Ramos (cell line): ENCODE data around the gene SFTPA1.
"Not testable (repeated sequence)": the region's sequence is repeated elsewhere in the genome, so short reads cannot be mapped to it uniquely, and the experiment has no call there.

Source experiments
- in situ Hi-C: fragments of 300-500 bp; cut with MboI; formaldehyde crosslinking; loops from one replicate; pipeline ENCODE4 v1.14.3; 2022; ENCODE audit warnings: low sequenced_read_pairs; ENCODE audit not compliant: unreplicated experiment

The SFTPA1 gene

DNA sequence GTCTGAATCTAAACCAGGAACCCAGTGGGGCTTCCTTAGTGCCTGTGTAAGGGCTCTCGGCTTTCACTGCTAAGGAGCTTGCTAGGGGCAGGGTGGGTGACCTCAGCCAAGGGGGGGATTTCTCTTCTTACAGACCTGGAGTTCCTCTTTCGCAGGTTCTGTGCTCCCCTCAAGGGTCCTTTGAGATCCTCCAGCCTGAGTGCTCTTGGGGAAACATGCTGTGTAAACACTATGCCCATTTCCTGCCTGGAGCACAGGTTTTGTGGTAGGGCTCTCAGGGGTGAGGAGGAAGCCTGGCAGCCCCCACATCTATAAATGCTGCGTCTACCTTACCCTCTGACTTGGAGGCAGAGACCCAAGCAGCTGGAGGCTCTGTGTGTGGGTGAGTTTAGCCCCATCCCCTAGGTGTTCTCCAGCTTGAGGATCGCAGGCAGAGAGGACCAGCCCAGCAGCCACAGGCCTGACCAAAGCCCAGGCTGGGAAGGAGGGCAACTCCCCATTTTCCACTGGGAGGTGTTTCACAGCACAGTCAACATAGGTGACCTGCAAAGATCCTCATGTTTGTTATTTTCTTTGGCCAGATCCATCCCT lies at the start of gene SFTPA1:
SFTPA1 (plus strand) TSS at position 339 of the 591 bp plus-strand sequence. CDS start 887 bp downstream, outside the sequence.
- in situ Hi-C loops: no loop called here

DNA sequence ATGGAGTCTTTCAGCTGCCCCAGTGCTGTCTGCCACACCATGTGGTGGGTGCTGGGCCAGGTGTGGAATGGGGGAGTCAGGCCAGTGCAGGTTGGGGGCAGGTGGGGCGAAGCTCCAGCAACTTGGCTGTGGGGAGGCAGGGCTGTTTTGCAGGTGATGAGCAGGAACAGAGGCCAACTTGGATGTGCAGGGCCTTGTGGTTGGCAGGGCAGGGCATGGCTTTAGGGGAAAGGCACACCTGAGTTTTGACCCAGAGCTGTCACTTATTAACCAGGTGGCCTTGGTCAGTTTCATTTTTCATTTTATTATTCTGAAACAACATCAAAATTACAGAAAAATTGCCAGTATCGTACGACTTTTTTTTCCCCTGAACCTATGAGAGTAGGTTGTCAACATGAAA lies 49.5 kb upstream of the SFTPA1 start:
- in situ Hi-C loops: loop anchor here (5.0 kb wide), 1 partner anchor 46 kb away; no protein-coding TSS in a partner anchor

DNA sequence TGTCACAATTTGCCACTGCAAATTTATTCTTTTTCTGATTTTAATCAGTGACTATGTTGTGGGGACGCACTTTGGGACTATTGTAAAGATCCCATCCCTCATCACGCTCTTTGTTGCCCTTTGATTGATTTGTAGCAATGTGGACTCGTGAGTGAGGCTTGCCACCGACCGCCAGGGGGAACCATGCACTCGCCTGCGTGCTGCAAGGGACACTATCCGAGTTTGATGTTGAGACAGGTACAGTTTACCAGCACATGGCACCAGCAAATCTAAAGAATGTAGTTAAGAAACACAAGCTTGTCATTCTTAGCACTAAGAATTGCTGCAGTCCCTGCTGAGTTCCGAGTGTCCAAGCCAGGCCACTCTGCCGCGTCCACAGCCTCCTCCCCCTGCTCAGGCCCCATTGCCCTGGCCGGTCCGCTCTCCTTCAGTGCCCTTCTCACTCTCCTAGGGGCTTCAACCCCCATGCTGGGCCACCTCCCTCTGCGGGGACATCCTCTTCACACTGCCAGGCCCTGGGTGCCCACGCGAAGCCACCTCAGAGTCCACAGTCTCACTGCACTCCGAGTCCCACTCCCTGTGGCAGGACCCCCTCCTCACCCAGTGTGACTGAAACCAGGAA lies 48.5 kb upstream of the SFTPA1 start:
- in situ Hi-C loops: loop anchor here (5.0 kb wide), 1 partner anchor 45 kb away; no protein-coding TSS in a partner anchor

DNA sequence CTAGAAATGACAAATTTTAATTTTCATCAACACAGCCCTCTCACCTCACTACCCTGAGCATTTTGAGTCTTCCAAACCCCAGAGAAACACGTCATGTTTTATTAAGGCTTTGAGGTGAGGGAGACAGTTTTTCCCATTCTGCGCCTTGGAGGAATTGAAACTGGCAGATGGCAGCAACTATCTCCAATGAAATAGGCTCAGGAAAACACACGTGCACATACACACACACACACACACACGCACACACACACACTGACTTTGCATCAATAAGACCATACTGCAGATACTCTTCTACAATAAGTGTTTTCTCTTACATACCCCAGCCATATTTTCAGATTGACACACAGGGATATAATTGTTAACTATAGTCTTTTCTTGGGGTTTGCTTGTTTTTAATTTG lies 47.3 kb upstream of the SFTPA1 start:
- in situ Hi-C loops: loop anchor here (5.0 kb wide), 1 partner anchor 44 kb away; no protein-coding TSS in a partner anchor

DNA sequence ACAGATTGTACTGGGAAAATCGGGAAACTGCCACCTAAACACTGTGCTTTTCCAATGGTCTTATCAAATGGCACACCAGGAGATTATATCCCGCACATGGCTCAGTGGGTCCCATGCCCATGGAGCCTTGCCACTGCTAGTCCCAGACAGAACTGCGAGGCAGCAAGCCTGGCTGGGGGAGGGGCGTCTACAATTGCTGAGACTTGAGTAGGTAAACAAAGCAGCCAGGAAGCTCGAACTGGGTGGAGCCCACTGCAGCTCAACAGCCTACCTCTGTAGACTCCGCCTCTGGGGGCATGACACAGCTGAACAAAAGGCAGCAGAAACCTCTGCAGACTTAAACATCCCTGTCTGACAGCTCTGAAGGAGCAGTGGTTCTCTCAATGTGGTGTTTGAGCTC lies 40.1 kb upstream of the SFTPA1 start:
- in situ Hi-C loops: not testable (repeated sequence)

DNA sequence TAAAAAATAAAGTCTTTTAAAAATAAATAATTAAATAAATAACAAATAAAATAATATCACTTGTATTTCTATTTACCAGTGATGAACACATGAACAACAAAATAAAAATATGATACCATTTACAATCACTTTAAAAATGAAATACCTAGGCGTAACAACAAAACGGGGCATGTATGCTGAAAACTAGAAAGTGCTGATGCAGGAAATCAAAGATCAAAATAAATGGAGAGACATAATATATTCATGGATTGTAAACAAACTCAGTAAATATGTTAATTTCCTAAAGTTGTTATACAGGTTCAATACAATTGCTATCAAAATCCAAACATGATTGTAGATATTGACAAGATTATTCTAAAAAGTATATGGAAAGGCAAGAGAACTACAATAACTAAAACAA lies 31.4 kb upstream of the SFTPA1 start:
- in situ Hi-C loops: no loop called here

DNA sequence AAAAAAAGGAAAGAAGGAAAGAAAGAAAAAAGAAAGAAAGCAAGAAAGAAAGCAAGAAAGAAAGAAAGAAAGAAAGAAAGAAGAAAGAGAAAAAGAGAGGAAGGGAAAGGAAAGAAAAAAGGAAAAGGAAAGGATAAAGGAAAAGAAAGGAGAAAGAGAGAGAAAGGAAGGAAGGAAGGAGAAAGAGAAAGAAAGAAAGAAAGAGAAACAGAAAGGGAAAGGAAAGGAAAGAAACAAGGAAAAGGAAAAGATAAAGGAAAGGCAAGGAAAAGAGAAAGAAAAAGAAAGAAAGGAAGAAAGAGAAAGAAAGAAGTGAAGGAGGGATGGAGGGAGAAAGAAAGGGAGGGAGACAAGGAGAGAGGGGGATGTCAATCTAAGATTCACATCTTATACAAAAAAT lies 29.7 kb upstream of the SFTPA1 start:
- in situ Hi-C loops: no loop called here

DNA sequence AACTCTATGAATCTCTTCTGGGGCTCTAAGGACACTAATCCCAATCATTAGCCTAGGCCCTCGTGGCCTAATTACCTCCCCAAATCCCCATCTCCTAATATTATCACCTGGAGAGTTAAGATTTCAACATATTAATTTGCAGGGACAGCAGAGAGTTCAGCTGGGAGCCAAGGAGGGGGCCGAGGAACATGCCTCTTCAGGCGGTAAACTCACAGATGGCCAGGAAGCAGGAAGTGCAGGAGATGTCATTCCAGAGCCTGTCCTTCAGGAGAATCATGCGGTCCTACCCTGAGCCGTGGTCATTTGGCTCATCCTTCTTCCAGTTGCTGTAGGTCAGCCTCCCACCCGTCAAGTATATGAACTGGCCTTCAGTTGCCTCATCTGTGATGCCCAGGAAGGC lies 28.6 kb upstream of the SFTPA1 start:
- in situ Hi-C loops: no loop called here

DNA sequence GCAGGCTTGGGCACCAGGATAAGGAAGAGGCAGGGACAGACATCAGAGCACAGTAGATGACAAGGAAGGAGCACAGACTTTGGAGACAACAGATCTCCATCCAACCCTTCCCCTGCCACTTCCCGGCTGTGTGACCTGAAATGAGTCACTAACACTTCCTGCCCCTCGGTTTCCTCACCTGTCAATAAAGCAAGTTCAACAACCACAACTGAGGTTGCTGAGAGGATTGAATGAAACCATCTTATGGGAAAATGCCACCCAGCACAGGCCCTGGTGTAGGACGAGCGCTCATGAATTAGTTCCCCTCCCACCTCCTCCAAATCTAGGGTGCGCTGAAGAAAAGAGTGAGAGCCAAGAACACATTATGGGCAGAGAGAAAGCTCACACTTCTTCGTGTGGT lies 27.8 kb upstream of the SFTPA1 start:
- in situ Hi-C loops: not testable (repeated sequence)

DNA sequence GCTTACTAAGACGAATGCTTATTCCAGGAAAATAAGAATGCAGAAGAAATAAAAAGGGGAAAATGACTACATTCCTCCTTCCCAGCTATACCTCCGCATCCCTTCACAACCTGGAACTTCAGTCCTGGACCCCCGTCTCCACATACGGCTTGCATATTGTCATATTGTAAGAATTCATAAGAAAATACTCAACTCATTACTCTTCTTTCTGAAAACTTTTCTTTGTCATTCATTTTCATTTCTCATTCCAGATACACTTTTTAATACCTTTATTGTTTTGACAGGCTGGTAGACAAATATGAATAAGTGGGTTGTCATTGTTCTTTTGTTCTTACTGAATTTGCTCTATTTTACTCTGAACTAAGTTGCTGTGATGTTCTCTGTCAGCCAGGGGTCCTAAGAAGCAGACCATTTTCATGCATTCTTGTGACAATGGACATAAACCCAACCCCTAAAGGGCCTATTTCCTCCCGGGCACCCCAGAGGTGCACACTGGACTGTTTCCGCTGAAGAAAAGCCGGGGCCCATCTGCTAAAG lies 27.2 kb upstream of the SFTPA1 start:
- in situ Hi-C loops: no loop called here

DNA sequence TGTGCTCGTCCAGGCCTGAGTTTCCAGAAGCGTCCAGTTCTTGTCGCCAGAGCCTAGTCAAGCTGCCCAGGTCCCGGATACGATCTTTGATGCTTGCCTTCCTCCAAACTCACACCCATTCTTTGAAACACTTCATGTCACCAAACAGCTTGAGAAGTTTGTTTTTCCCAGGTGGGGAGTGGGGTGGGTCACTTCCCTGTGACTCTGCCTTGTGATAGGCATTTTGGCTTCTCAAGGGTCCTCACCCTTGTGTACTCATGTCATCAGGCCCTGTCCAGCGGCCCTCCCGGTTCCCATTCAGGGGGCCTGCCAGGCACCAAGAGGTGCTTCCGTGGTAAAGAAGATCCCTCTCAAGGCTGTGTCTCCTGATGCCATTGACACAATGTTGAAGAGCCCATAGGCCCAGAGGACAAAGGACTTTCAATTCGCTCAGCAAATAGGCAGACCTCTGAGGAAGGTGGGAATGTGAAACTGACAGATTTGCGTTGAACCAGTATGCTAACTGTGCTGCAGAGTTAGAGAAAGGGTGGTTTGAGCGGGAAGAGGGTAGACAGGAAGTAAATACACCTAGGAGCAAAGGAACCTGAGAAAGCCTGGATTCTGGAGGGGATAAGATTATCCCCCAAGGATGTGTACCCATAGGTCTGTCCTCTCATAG lies 24.7 kb upstream of the SFTPA1 start:
- in situ Hi-C loops: no loop called here

DNA sequence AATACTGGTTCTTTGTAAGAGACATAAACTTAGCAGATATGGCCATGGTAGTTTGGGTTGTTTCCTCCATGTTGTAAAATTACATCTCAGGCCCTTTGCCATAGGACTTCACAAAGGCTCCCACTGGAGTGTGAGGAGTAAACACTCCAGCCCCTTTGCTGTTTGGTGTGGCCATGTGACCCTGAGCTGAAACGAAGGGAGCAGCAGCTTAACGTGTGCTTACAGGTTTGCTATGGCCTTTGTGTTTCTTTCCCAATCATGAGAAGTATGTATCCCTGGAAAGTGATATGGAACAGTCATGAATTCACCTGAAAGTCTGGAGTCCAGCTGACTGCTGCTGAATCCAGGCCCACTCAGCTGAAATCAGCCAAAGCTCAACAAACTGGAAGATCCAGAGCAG lies 23.8 kb upstream of the SFTPA1 start:
- in situ Hi-C loops: no loop called here

DNA sequence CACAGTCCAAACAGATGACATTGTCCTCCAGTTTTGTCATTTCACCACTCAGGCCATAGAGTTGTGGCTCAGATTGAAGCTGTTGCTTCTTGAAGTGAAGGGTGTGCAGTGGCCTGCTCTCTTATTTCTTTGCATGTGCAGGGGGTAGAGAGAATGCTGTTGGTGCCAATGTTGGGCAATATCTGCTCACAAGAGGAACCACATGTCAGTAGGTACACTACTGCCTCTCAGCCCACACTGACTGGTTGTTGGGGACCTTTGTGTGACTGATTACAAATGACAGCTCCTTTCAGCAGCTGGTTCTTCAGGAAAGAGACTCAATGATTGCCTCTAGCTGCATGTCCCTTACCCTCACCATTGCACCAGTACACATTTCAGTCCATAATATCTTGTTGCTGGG lies 21.9 kb upstream of the SFTPA1 start:
- in situ Hi-C loops: no loop called here

DNA sequence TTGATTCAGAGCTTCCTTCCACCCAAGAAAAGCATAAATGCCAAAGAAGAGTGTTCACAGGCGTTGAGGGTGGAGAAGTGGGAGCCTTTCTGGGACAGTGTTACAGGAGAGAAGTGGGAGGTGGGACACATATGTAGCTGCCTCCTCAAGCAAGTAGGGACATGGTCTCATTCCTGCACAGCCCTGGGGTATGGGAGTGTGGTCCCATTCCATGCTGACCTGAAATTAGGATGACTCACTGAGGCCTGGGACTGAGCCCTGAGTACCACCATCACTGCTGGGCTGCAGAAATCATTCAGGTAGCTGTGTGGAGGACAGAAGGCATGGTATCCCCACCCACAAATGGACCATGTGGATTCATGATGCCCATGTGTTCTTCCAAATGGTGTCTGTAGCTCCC lies 17.4 kb upstream of the SFTPA1 start:
- in situ Hi-C loops: no loop called here

DNA sequence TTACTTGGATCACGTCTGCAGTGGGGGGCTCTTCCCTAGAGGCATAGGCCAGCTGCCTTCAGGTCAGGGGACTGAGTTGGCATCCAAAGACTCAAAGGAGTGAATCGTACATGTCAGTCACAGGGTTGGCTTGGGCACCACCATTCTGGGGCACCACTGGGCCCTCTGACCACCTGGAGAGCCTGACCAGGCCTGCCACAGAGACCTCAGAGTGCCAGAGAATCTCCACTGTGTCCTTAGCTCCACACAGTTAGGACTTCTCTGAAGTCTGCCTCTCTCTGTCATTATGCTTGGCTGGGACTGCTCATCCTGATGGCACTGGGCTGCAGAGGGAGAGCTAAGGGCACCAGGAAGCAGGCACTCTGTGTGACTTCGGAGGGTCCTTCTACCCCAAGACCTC lies 16.2 kb upstream of the SFTPA1 start:
- in situ Hi-C loops: not testable (repeated sequence)

DNA sequence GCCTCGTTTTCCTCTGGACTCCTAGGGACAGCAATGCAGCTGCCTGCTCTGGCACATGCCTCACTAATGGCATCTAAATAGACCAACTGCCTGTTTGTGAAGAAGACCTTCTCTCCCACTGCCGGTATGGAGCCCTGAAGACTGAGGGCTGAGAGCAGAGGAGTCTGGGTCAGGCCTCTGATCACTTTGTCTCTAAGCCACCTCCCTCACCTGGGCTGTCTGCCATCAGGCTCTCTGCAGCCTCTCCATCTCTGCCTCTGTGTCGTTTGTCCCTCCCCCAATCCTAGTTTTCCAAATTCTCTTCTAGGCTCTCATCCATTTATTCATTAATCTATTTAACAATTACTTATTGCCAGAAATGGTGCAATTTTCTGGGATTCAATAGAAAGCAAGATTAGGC lies 15.2 kb upstream of the SFTPA1 start:
- in situ Hi-C loops: no loop called here

DNA sequence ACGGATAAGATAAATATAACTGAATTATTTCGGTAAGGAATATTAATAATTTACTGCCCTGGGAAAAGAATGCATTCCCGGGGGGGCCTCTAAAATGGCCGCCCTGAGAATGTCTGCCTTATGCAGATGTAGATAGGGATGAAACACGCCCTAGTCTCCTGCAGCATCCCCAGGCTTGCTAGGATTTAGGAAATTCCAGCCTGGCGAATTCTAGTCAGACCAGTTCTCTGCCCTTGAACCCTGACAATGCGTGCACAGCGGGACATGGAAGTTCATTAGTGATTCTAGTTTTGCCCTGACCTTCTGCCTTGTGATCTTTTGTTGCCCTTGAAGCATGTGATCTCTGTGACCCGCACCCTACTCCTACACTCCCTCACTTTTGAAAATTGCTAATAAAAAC lies 11.1 kb upstream of the SFTPA1 start:
- in situ Hi-C loops: not testable (repeated sequence)

DNA sequence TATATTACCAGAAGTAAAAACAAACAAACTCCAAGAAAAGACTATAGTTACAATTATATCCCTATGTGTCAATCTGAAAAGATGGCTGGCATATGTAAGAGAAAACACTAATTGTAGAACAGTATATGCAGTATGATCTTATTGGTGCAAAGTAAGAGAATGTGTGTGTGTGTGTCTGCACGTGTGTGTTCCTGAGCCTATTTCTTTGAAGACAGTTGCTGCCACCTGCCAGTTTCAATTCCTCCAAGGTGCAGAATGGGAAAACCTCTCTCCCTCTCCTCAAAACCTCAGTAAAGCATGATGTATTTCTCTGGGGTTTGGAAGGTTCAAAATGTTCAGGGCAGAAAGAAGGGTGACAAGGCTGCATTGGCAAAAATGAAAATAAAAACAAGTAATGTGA lies 8.8 kb upstream of the SFTPA1 start:
- in situ Hi-C loops: no loop called here

DNA sequence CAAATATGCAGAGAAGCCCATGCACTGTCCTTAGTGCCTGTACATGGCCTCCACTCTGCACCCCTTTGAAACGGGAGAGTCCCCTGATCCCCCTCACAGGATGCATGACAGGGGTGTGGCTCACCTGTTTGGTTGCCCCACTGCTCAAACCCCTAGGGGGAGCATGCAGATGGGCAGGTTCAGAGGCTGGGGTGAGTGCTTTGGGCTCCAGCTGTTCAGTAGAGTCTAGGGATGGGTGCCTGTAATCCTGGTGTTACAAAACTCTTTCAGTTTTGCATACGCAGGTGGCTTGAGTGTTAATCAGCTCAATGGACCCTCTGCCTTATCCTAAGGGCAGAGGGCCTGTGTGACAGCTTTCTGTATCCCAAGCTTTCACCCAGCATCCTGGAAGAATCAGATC lies 7.8 kb upstream of the SFTPA1 start:
- in situ Hi-C loops: no loop called here

DNA sequence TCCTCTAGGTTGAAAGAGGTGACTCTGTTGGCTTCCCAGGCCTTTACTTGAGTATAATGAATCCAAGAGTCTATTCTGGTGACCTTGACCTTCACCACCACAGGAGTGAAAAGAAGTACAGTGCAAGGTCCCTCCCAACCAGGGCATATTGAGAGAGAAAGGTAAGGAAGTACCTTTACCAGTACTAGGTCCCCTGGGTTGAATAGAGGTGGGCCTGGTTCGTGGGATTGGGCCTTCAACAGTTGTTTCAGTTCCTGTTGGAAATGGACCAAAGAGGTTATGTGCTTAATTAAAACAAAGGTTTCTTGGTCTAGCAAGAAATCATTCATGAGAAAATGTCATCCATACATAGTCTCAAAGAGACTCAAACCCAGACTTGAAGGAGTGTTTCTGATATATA lies 6.4 kb upstream of the SFTPA1 start:
- in situ Hi-C loops: no loop called here

DNA sequence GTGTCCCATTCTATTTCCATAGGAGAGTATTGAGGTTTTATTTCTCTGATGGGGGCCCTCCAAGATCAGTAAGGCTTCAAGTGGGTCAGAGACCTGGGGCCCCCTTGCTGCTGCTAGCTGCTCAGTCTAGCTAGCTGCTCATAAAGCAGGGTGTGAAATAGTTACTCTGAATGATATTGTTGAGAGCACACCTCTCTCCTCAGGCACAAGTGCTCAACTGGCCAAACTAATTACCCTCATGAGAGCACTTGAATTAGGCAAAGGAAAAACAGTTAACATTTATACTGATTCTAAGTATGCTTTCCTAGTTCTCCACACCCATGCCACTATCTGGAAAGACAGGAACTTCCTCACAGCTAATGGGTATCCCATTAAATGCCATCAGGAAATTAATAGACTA lies 5.4 kb upstream of the SFTPA1 start:
- in situ Hi-C loops: loop anchor here (5.0 kb wide), 1 partner anchor 43 kb away; the partner anchor contains the start of gene SFTPA2
